ENCODE measurements around the gene CLEC11A.

Gene CLEC11A

GRCh38 chr19:50722201-50723013, 757 bp upstream of the CLEC11A start:
- DNase-seq (ENCODE audit: extremely low read depth, low read depth) = no peak
- peak overlapping the region; percentile 78 for H3K4me3 ChIP-seq (replicated peaks; ENCODE audit: low read depth, low read length)
- no peak for TF ChIP-seq CTCF (IDR thresholded peaks at IDR 0.05; ENCODE audit: low read depth, low read length, missing control alignments)

DNA sequence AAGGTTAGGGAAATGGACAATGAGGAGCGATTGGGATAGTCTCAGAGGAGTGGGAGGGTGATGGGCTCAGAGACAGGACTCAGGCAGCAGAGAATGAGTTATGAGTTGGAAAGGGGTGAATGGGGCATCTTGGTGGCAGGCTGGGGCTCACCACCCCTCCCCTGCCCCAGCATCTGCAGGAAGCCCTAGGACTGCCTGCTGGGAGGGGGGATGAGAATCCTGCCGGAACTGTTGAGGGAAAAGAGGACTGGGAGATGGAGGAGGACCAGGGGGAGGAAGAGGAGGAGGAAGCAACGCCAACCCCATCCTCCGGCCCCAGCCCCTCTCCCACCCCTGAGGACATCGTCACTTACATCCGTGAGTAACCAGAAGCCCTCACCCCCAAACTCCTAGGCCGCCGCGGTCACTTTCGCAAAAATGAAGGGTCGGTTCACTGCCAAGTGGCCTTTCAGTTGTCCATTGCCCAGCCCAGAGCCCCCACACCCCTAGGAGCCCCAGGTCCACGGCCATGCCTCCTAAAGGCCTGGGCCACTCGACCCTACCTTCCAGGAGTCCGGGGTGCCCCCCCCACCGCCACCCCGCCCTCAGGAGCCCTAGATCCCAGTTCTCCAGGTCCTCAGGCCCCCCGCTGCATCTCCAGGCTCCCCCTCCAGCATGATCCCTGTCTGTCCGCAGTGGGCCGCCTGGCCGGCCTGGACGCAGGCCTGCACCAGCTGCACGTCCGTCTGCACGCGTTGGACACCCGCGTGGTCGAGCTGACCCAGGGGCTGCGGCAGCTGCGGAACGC, 764 bp downstream of the CLEC11A start:
- no peak for DNase-seq (ENCODE audit: extremely low read depth, low read depth)
- peak overlapping the region; percentile 78 for H3K4me3 ChIP-seq (replicated peaks; ENCODE audit: low read depth, low read length)
- no peak for TF ChIP-seq CTCF (IDR thresholded peaks at IDR 0.05; ENCODE audit: low read depth, low read length, missing control alignments)

DNA sequence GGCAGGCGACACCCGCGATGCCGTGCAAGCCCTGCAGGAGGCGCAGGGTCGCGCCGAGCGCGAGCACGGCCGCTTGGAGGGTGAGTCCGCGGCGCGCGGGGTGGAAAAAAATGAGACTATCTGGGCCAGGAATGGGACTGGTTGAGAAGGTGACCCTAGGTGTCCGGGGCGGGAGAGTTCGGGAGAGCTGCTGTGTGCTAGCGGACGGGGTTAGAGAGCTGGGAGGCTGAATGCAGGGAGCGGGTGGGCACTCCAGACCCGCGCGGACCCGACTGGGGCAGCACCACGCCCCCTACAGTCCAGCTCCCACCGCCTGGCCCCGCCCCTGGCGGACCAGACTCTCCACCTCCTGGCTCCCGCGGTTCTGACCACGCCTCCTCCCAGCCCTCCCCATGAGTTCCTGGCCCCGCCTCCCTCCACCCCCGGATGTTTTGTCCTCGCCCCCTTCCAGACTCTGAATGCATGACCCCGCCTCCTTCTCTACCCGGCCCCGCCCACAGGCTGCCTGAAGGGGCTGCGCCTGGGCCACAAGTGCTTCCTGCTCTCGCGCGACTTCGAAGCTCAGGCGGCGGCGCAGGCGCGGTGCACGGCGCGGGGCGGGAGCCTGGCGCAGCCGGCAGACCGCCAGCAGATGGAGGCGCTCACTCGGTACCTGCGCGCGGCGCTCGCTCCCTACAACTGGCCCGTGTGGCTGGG, 1.5 kb downstream of the CLEC11A start:
- peak; percentile 97 for DNase-seq (ENCODE audit: extremely low read depth, low read depth)
- TF ChIP-seq CTCF (IDR thresholded peaks at IDR 0.05; ENCODE audit: low read depth, low read length, missing control alignments) = peak; percentile 83
- peak overlapping the region; percentile 78 for H3K4me3 ChIP-seq (replicated peaks; ENCODE audit: low read depth, low read length)

- no peak for DNase-seq (ENCODE audit: extremely low read depth, low read depth)
- TF ChIP-seq CTCF (IDR thresholded peaks at IDR 0.05; ENCODE audit: low read depth, low read length, missing control alignments) = no peak
- peak overlapping the region; percentile 78 for H3K4me3 ChIP-seq (replicated peaks; ENCODE audit: low read depth, low read length)
Measured at GRCh38 chr19:50725218-50725910, 2.2 kb downstream of the CLEC11A start.

- no peak for DNase-seq (ENCODE audit: extremely low read depth, low read depth)
- H3K4me3 ChIP-seq (replicated peaks; ENCODE audit: low read depth, low read length) = peak overlapping the region; percentile 78
- no peak for TF ChIP-seq CTCF (IDR thresholded peaks at IDR 0.05; ENCODE audit: low read depth, low read length, missing control alignments)
Measured at GRCh38 chr19:50725911-50726230, 2.7 kb downstream of the CLEC11A start.

DNA sequence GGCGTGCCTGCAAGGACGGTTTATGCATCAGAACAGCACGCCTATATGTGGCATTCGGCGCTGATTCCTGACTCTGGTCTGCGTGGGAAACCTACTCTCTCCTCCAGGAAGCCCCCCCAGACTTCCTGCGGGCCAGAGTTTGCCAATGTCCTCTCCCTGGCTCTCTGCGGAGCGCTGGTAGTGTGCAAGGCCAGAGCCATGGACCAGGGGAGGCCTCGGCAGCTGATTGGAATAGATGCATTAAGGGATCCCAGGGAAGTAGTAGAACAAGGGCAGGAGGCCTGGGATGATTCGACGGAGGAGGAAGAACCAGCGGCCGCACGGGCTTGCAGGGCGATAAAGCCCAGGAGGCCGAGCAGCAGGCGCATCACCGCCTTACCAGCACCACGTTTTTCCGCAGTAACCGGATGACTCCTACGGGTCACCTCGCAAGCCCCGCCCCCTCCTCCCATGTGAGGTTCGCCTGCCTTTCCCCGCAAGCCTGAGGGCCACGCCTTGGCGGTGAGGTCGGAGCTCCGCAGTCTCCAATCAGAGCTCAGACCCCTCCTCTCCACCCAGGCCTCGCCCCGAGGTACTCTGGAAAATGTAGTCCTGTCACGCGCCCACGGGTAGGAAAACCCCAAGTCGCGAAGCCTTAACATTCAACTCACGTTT, 5.0 kb downstream of the CLEC11A start:
- TF ChIP-seq CTCF (IDR thresholded peaks at IDR 0.05; ENCODE audit: low read depth, low read length, missing control alignments) = no peak
- DNase-seq (ENCODE audit: extremely low read depth, low read depth) = peak; percentile 63
- H3K4me3 ChIP-seq (replicated peaks; ENCODE audit: low read depth, low read length) = no peak overlapping the region
